HCT116 (cell line): ENCODE results near the gene EML1.

Source experiments
- EZH2phosphoT487 ChIP-seq: fragments of 200-600 bp; IDR thresholded peaks from 2 replicates; pipeline ENCODE4 v1.6.1; 2018; ENCODE audit warnings: antibody characterized with exemption, borderline replicate concordance
- JUND ChIP-seq: IDR thresholded peaks from 2 replicates; pipeline ENCODE4 v1.6.1; 2012
- MAX ChIP-seq: IDR thresholded peaks from 2 replicates; pipeline ENCODE4 v1.6.1; 2012
- POLR2AphosphoS5 ChIP-seq: IDR thresholded peaks from 2 replicates; pipeline ENCODE4 v1.6.1; 2011; ENCODE audit warnings: mild to moderate bottlenecking, low read depth, low read length, moderate library complexity
- SP1 ChIP-seq: IDR thresholded peaks from 2 replicates; pipeline ENCODE4 v1.6.1; 2012; ENCODE audit warnings: low read depth
- ZNF274 ChIP-seq: fragments of 200-500 bp; sonication (Bioruptor generic); IDR thresholded peaks from 2 replicates; pipeline ENCODE4 v1.6.1; 2014; ENCODE audit warnings: mild to moderate bottlenecking, low read depth, low read length, inconsistent platforms
- TF ChIP-seq, protein P1 (sequence below), 3 experiments: fragments of 200-600 bp in 1 of 3; sonication (generic) in 1 of 3; IDR thresholded peaks in 2 of 3; conservative IDR thresholded peaks in 1 of 3; 2 replicates each; pipeline ENCODE4 v1.5.1; 2012 to 2017; ENCODE audit warnings: low read depth in 2 of 3, low read length in 2 of 3, antibody characterized with exemption in 1 of 3, borderline replicate concordance in 1 of 3, control low read depth in 1 of 3, mild to moderate bottlenecking in 1 of 3, mixed read lengths in 1 of 3, mixed run types in 1 of 3, moderate library complexity in 1 of 3; ENCODE audit not compliant: insufficient read depth in 1 of 3

DNA sequence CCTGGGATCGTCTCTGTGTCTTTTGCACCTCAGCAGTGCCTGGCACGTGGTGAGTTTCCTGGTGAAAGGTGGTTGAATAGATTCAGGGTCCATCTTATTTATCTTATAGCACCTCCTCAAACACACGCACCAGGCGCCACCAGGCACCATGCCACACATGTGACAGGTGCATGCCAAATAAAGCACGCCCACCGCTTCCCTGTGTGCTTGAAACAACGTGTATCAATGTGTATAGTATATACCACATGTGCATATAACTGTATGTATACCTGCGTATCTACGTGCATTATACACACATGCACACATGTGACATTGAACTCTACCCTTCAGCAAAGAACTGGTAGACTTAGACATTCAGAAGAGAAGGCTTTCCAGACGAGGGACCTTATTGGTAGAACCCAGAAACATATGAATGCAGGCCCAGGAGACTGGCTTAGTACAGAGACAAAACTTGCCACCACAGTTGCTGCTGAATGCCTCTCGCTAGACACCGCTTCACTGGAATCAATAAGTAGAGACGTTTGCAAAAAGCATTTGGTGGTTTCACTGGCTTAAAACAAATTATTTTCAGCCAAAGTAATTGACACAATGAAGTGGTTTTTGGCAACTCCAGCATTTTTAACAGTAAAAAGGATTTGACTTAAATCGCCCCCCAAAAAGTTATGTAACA lies 10.0 kb downstream of the EML1 start:
- TF ChIP-seq JUND (no peak), ZNF274 (no peak), SP1 (no peak), MAX (no peak), EZH2phosphoT487 (no peak), POLR2AphosphoS5 (no peak)
- TF ChIP-seq, protein P1, sequence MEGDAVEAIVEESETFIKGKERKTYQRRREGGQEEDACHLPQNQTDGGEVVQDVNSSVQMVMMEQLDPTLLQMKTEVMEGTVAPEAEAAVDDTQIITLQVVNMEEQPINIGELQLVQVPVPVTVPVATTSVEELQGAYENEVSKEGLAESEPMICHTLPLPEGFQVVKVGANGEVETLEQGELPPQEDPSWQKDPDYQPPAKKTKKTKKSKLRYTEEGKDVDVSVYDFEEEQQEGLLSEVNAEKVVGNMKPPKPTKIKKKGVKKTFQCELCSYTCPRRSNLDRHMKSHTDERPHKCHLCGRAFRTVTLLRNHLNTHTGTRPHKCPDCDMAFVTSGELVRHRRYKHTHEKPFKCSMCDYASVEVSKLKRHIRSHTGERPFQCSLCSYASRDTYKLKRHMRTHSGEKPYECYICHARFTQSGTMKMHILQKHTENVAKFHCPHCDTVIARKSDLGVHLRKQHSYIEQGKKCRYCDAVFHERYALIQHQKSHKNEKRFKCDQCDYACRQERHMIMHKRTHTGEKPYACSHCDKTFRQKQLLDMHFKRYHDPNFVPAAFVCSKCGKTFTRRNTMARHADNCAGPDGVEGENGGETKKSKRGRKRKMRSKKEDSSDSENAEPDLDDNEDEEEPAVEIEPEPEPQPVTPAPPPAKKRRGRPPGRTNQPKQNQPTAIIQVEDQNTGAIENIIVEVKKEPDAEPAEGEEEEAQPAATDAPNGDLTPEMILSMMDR (IDR thresholded peaks at IDR 0.05 in 2 of 3, conservative IDR thresholded peaks at IDR 0.05 in 1 of 3; ENCODE audit: borderline replicate concordance in 1 of 3, insufficient read depth in 1 of 3, low read depth in 2 of 3, low read length in 2 of 3): no peak
